Lower leg skin (tissue), 4 donors: ENCODE results near the gene GEMIN7. TPM values are rescaled to one million over a fixed set of nuclear protein-coding genes. Genes with fewer than 3 reads are reported as not detected.

Experiments used
- DNase-seq, 2 donors: peaks; one replicate each; pipeline ENCODE4 v3.0.0-alpha.2; 2019; ENCODE audit warnings: low spot score in 2 of 2
- H3K4me3 ChIP-seq: fragments of 200-600 bp; sonication (generic); 2 replicates; pipeline ENCODE4 v1.5.1; 2017; ENCODE audit warnings: mild to moderate bottlenecking, low read depth; ENCODE audit not compliant: poor library complexity, severe bottlenecking
- CTCF ChIP-seq, 3 donors: fragments of 450-650 bp; IDR thresholded peaks; one replicate each; pipeline ENCODE4 v1.5.1; 2016; ENCODE audit warnings: antibody characterized with exemption in 3 of 3, mild to moderate bottlenecking in 3 of 3, moderate library complexity in 2 of 3
- POLR2A ChIP-seq, 2 donors: fragments of 450-650 bp; IDR thresholded peaks; one replicate each; pipeline ENCODE4 v1.6.1; 2016 to 2017; ENCODE audit warnings: antibody characterized with exemption in 2 of 2, mild to moderate bottlenecking in 1 of 2, moderate library complexity in 1 of 2
- WGBS, 2 donors: methylation state at CpG; one replicate each; pipeline ENCODE4 v1.1.5; 2018; 5-methylcytosine and 5-hydroxymethylcytosine counted together
- intact Hi-C: fragments of 100-400 bp; cut with DNase I; formaldehyde crosslinking; loops from one replicate; pipeline ENCODE4 v1.15.0; 2023; ENCODE audit warnings: low total_unique reads
- total RNA-seq, 4 donors: library from RNA; depleted of rRNA; stranded (reverse); fragments of >200 nt; gene quantifications; one replicate each; pipeline ENCODE4 v1.1.0, GENCODE V29; 2016

The GEMIN7 gene
- total RNA-seq, result 10 to 100 TPM; 11.8 to 24.9 (median 21.5) TPM

- intact Hi-C loops, result no loop called here
- 0 to 1% methylated on average over 30 to 55 of the region's 61 CpGs for WGBS, 2 donors
- DNase-seq, result peak; percentile 54 to 95
- H3K4me3 ChIP-seq, result peak within 1 kb of the TSS; percentile 88
- TF ChIP-seq POLR2A (IDR thresholded peaks at IDR 0.05), result no peak
- TF ChIP-seq CTCF (IDR thresholded peaks at IDR 0.05), result no peak
Measured at GRCh38 chr19:45079063-45079910, at the start of gene GEMIN7. TSS of gene GEMIN7 (plus strand) at chr19:45079260. CDS start at chr19:45090115, 10,855 bp downstream.

GRCh38 chr19:45030825-45031224 lies 48.2 kb upstream of the GEMIN7 start:
- H3K4me3 ChIP-seq, result no peak overlapping the region
- 94 to 96% methylated on average over 6 of the region's 6 CpGs for WGBS, 2 donors
- TF ChIP-seq POLR2A (IDR thresholded peaks at IDR 0.05) (no peak), CTCF (IDR thresholded peaks at IDR 0.05) (no peak)
- intact Hi-C loops, result no loop called here
- DNase-seq, result no peak

- no peak for DNase-seq
- intact Hi-C loops, result no loop called here
- WGBS, 2 donors, result 88 to 92% methylated on average over 18 of the region's 18 CpGs
- TF ChIP-seq CTCF (IDR thresholded peaks at IDR 0.05) (no peak), POLR2A (IDR thresholded peaks at IDR 0.05) (no peak)
- H3K4me3 ChIP-seq, result no peak overlapping the region
Measured at GRCh38 chr19:45032421-45032820, 46.6 kb upstream of the GEMIN7 start.

- intact Hi-C loops, result no loop called here
- DNase-seq, result no peak
- H3K4me3 ChIP-seq, result no peak overlapping the region
- 96% methylated on average over 6 of the region's 6 CpGs for WGBS, 2 donors
- TF ChIP-seq POLR2A (IDR thresholded peaks at IDR 0.05), result no peak
- no peak for TF ChIP-seq CTCF (IDR thresholded peaks at IDR 0.05)
Measured at GRCh38 chr19:45035755-45036154, 43.3 kb upstream of the GEMIN7 start.

GRCh38 chr19:45037393-45038169 lies 41.5 kb upstream of the GEMIN7 start:
- H3K4me3 ChIP-seq, result no peak overlapping the region
- no peak for TF ChIP-seq POLR2A (IDR thresholded peaks at IDR 0.05)
- no peak for TF ChIP-seq CTCF (IDR thresholded peaks at IDR 0.05)
- 92 to 94% methylated on average over 20 to 37 of the region's 37 CpGs for WGBS, 2 donors
- DNase-seq, result no peak
- intact Hi-C loops, result no loop called here
